HG03135 (cell line): ENCODE results near the gene ZSCAN22.
A peak's percentile ranks its signal among the peaks of the same experiment; 100 is the strongest.
"Not testable (repeated sequence)": the region's sequence is repeated elsewhere in the genome, so short reads cannot be mapped to it uniquely, and the experiment has no call there.

ENCODE experiments used
- ATAC-seq: cut with Tn5 transposase; IDR thresholded peaks from one replicate; pipeline ENCODE4 v1.9.1; 2021; ENCODE audit warnings: mild to moderate bottlenecking, moderate library complexity; ENCODE audit not compliant: unreplicated experiment

ZSCAN22 gene

GRCh38 chr19:58326914-58327726, at the start of gene ZSCAN22:
Gene ZSCAN22, plus strand, starts transcription at chr19:58326994. Its CDS starts 7,809 bp downstream, at chr19:58334803.
- peak; percentile 87 for ATAC-seq

- no peak for ATAC-seq
These were observed 49.6 kb upstream of the ZSCAN22 start for GRCh38 chr19:58277197-58277596.

- peak; percentile 14 for ATAC-seq
These were observed 48.9 kb upstream of the ZSCAN22 start for GRCh38 chr19:58277748-58278540.

- ATAC-seq, result peak; percentile 92
These were observed 48.2 kb upstream of the ZSCAN22 start, which contains the start of gene ZNF8 for GRCh38 chr19:58278541-58279041. Gene ZNF8, plus strand, starts transcription at chr19:58278955. Its CDS starts 127 bp downstream, at chr19:58279082.

- ATAC-seq, result peak; percentile 33
These were observed 47.5 kb upstream of the ZSCAN22 start for GRCh38 chr19:58279042-58279924.

GRCh38 chr19:58279925-58280316, 46.9 kb upstream of the ZSCAN22 start:
- ATAC-seq, result no peak

- no peak for ATAC-seq
These were observed 42.6 kb upstream of the ZSCAN22 start for GRCh38 chr19:58284199-58284598.

GRCh38 chr19:58291943-58292342, 34.9 kb upstream of the ZSCAN22 start:
- ATAC-seq, result no peak

- no peak for ATAC-seq
These were observed 31.9 kb upstream of the ZSCAN22 start for GRCh38 chr19:58294743-58295374.

GRCh38 chr19:58296104-58296503, 30.7 kb upstream of the ZSCAN22 start:
- ATAC-seq, result no peak

- no peak for ATAC-seq
These were observed 26.2 kb upstream of the ZSCAN22 start for GRCh38 chr19:58300620-58301019.

- ATAC-seq, result no peak
These were observed 22.5 kb upstream of the ZSCAN22 start for GRCh38 chr19:58304255-58304654.

GRCh38 chr19:58304748-58305064, 22.1 kb upstream of the ZSCAN22 start:
- ATAC-seq, result no peak

GRCh38 chr19:58305065-58305931, 21.5 kb upstream of the ZSCAN22 start, which contains the start of gene ERVK3-1:
Gene ERVK3-1, plus strand, starts transcription at chr19:58305377. Its CDS starts 6,792 bp downstream, at chr19:58312169.
- peak; percentile 97 for ATAC-seq

GRCh38 chr19:58305932-58306323, 20.9 kb upstream of the ZSCAN22 start:
- ATAC-seq, result no peak

- ATAC-seq, result no peak
These were observed 19.1 kb upstream of the ZSCAN22 start for GRCh38 chr19:58307736-58308135.

GRCh38 chr19:58310685-58311084, 16.1 kb upstream of the ZSCAN22 start:
- not testable (repeated sequence) for ATAC-seq

- ATAC-seq, result no peak
These were observed 15.4 kb upstream of the ZSCAN22 start for GRCh38 chr19:58311345-58311865.

- no peak for ATAC-seq
These were observed 11.2 kb upstream of the ZSCAN22 start for GRCh38 chr19:58315580-58315979.
